Measurements from ENCODE around the gene ASGR2. TPM values are rescaled to one million over a fixed set of nuclear protein-coding genes. Genes with fewer than 3 reads are reported as not detected.
A peak's percentile ranks its signal among the peaks of the same experiment; 100 is the strongest.

The ASGR2 gene
- total and polyA plus RNA-seq, 2 of the 13 experiments (the other 11 are each of a cell fraction or from before 2014, with no cell fraction given): 320 to 754 TPM

GRCh38 chr17:7114875-7115614, 423 bp upstream of the ASGR2 start (continued):
- no peak for TF ChIP-seq MLXIP (CRISPR knock-in tag; IDR thresholded peaks at IDR 0.05; ENCODE audit: borderline replicate concordance)
- no peak for TF ChIP-seq CCDC6 (CRISPR knock-in tag; IDR thresholded peaks at IDR 0.05)
- no peak for TF ChIP-seq ZBTB39 (CRISPR knock-in tag; IDR thresholded peaks at IDR 0.05)
- peak; percentile 10 for TF ChIP-seq HNRNPK (IDR thresholded peaks at IDR 0.05; ENCODE audit: low read depth, low read length, poor library complexity, severe bottlenecking)
- TF ChIP-seq ZNF12 (CRISPR knock-in tag; IDR thresholded peaks at IDR 0.05): no peak
- peak; percentile 43; the same call in 1 of the 2 replicates for TF ChIP-seq MED1 (CRISPR knock-in tag; IDR thresholded peaks at IDR 0.05)
- no peak for TF ChIP-seq HNRNPUL1 (IDR thresholded peaks at IDR 0.05; ENCODE audit: low read depth, low read length)
- TF ChIP-seq SP140L (CRISPR knock-in tag; IDR thresholded peaks at IDR 0.05; ENCODE audit: borderline replicate concordance): no peak
- TF ChIP-seq PBX3 (CRISPR knock-in tag; IDR thresholded peaks at IDR 0.05; ENCODE audit: borderline replicate concordance): no peak
- peak; percentile 37; the same call in 1 of the 2 replicates for TF ChIP-seq BRD4 (CRISPR knock-in tag; IDR thresholded peaks at IDR 0.05)
- TF ChIP-seq ZNF644 (CRISPR knock-in tag; IDR thresholded peaks at IDR 0.05; ENCODE audit: low read depth): no peak
- TF ChIP-seq ZNF225 (CRISPR knock-in tag; IDR thresholded peaks at IDR 0.05): no peak
- peak; percentile 2; the same call in 1 of the 2 replicates for TF ChIP-seq SP5 (CRISPR knock-in tag; IDR thresholded peaks at IDR 0.05; ENCODE audit: borderline replicate concordance, low read depth)
- no peak; the same call in 1 of the 2 replicates for TF ChIP-seq TMF1 (CRISPR knock-in tag; IDR thresholded peaks at IDR 0.05; ENCODE audit: low read depth)
- TF ChIP-seq ZNF746 (CRISPR knock-in tag; IDR thresholded peaks at IDR 0.05): no peak; the same call in 1 of the 2 replicates
- no peak for TF ChIP-seq TRIM24 (CRISPR knock-in tag; IDR thresholded peaks at IDR 0.05)
- 0 out of 2 replicates have a peak, but pooled peaks have one; percentile 34 for TF ChIP-seq ONECUT2 (CRISPR knock-in tag; IDR thresholded peaks at IDR 0.05)
- TF ChIP-seq ZNF562 (CRISPR knock-in tag; IDR thresholded peaks at IDR 0.05; ENCODE audit: borderline replicate concordance): no peak
- no peak for TF ChIP-seq TCF7 (IDR thresholded peaks at IDR 0.05; ENCODE audit: low read depth)
- TF ChIP-seq YEATS2 (CRISPR knock-in tag; IDR thresholded peaks at IDR 0.05; ENCODE audit: borderline replicate concordance): no peak
- TF ChIP-seq ZNF234 (CRISPR knock-in tag; conservative IDR thresholded peaks at IDR 0.05): no peak
- no peak for TF ChIP-seq ZNF34 (CRISPR knock-in tag; IDR thresholded peaks at IDR 0.05; ENCODE audit: borderline replicate concordance)
- TF ChIP-seq ZNF296 (CRISPR knock-in tag; conservative IDR thresholded peaks at IDR 0.05): no peak
- TF ChIP-seq ZNF251 (CRISPR knock-in tag; IDR thresholded peaks at IDR 0.05): no peak
- TF ChIP-seq NFIC (IDR thresholded peaks at IDR 0.05; ENCODE audit: low read length): peak; percentile 47; the same call in 1 of the 2 replicates
- no peak for TF ChIP-seq DR1 (CRISPR knock-in tag; IDR thresholded peaks at IDR 0.05)
